Hepatocyte (in vitro differentiated cells): ENCODE measurements around the gene JAG1. TPM values are rescaled to one million over a fixed set of nuclear protein-coding genes. Genes with fewer than 3 reads are reported as not detected.

Source experiments
- DNase-seq: peaks from one replicate; pipeline ENCODE4 v3.0.0-alpha.2; 2016; ENCODE audit warnings: low spot score
- H2AFZ ChIP-seq: fragments of 200-600 bp; sonication (generic); 2 replicates; pipeline ENCODE4 v1.6.0; 2016; ENCODE audit warnings: antibody characterized with exemption, mild to moderate bottlenecking
- H3K27ac ChIP-seq: fragments of 200-600 bp; sonication (generic); 2 replicates; pipeline ENCODE4 v1.5.1; 2016; ENCODE audit warnings: mild to moderate bottlenecking
- H3K27me3 ChIP-seq: fragments of 200-600 bp; sonication (generic); 2 replicates; pipeline ENCODE4 v1.6.1; 2016
- H3K36me3 ChIP-seq: fragments of 200-600 bp; sonication (generic); replicated peaks from 2 replicates; pipeline ENCODE4 v1.5.1; 2016; ENCODE audit warnings: low read depth; ENCODE audit not compliant: insufficient read depth
- H3K4me1 ChIP-seq: fragments of 200-600 bp; sonication (generic); 2 replicates; pipeline ENCODE4 v1.5.1; 2016; ENCODE audit warnings: mild to moderate bottlenecking, moderate library complexity; ENCODE audit not compliant: insufficient read depth
- H3K4me2 ChIP-seq: fragments of 200-600 bp; sonication (generic); 2 replicates; pipeline ENCODE4 v1.6.0; 2016
- H3K4me3 ChIP-seq: fragments of 200-600 bp; sonication (generic); 2 replicates; pipeline ENCODE4 v1.5.1; 2016; ENCODE audit warnings: mild to moderate bottlenecking
- H3K79me2 ChIP-seq: fragments of 200-600 bp; sonication (generic); 2 replicates; pipeline ENCODE4 v1.6.0; 2017; ENCODE audit warnings: mild to moderate bottlenecking
- H3K9me2 ChIP-seq: fragments of 200-600 bp; sonication (generic); replicated peaks from 2 replicates; pipeline ENCODE4 v1.6.0; 2017; ENCODE audit warnings: mild to moderate bottlenecking; ENCODE audit not compliant: insufficient read depth
- H3K9me3 ChIP-seq: fragments of 200-600 bp; sonication (generic); 2 replicates; pipeline ENCODE4 v1.5.1; 2016; ENCODE audit warnings: low read depth, mild to moderate bottlenecking
- H4K20me1 ChIP-seq: fragments of 200-600 bp; sonication (generic); 2 replicates; pipeline ENCODE4 v1.6.0; 2016; ENCODE audit warnings: mild to moderate bottlenecking; ENCODE audit not compliant: insufficient read depth, poor library complexity, severe bottlenecking
- CTCF ChIP-seq: fragments of 200-600 bp; sonication (generic); IDR thresholded peaks from 2 replicates; pipeline ENCODE4 v1.5.1; 2016; ENCODE audit warnings: antibody characterized with exemption, mild to moderate bottlenecking; ENCODE audit not compliant: poor library complexity
- EZH2 ChIP-seq: fragments of 200-600 bp; sonication (generic); IDR thresholded peaks from 2 replicates; pipeline ENCODE4 v1.6.1; 2016; ENCODE audit warnings: antibody characterized with exemption, mild to moderate bottlenecking, borderline replicate concordance
- EZH2phosphoT487 ChIP-seq: fragments of 200-600 bp; sonication (generic); IDR thresholded peaks from one replicate; pipeline ENCODE4 v1.6.1; 2018; ENCODE audit warnings: antibody characterized with exemption, mild to moderate bottlenecking, low read depth, moderate library complexity; ENCODE audit not compliant: unreplicated experiment, severe bottlenecking
- WGBS: methylation state at CpG from one replicate; pipeline ENCODE4 v1.1.6; 2016; ENCODE audit warnings: low lambda C conversion rate; ENCODE audit errors: missing lambda C conversion rate; 5-methylcytosine and 5-hydroxymethylcytosine counted together
- polyA plus RNA-seq: library from polyadenylated mRNA; unstranded; fragments of >200 nt; fragmentation: Nextera tagmentation; extraction: Ambion mirVana; gene quantifications from 2 replicates; pipeline ENCODE4 v1.2.1, GENCODE V29; 2016
- total RNA-seq: library from RNA; depleted of rRNA; stranded (reverse); fragments of >200 nt; gene quantifications from 2 replicates; pipeline ENCODE4 v1.2.3, GENCODE V29; 2014

Gene JAG1
- total and polyA plus RNA-seq, 2 experiments from 2014 or later, result 21.0 to 51.5 TPM

DNA sequence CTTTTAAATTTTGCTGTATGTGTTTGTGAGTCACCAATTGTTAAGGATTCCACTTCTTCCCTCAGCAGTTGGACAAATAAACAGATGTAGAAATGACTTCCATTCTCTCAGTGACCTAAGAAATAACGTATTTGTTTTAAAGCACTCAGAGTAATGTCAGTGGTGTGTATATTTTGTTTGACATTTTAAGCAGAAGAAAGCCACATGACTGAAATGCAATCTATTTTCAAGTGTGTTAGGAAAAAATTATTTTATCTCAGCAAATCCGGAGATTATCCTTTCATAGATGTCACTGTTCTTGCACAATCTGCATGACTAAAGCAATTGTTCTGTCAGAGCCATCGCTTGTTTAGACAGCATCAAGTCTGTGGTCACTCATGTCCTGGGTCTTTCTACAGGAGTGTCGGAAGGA lies 77.1 kb downstream of the JAG1 start:
- Histone ChIP-seq H3K4me3 (no peak overlapping the region), H3K9me3 (no peaks in the 10 kb centered on the region), H3K4me1 (no peaks in the 10 kb centered on the region), H3K79me2 (no peaks in the 10 kb centered on the region), H2AFZ (no peak overlapping the region), H3K4me2 (no peak overlapping the region), H3K9me2 (no peaks in the 10 kb centered on the region), H4K20me1 (no peaks in the 10 kb centered on the region), H3K36me3 (no peaks in the 10 kb centered on the region), H3K27ac (no peak overlapping the region), H3K27me3 (no peaks in the 10 kb centered on the region)
- no peak for DNase-seq
- 68% methylated on average over 4 of the region's 4 CpGs for WGBS
- TF ChIP-seq EZH2 (no peak), CTCF (no peak), EZH2phosphoT487 (no peak)

GRCh38 chr20:10595985-10596384 lies 77.8 kb downstream of the JAG1 start:
- Histone ChIP-seq H2AFZ (no peak overlapping the region), H3K9me3 (no peaks in the 10 kb centered on the region), H3K4me2 (no peak overlapping the region), H3K27me3 (no peaks in the 10 kb centered on the region), H3K4me3 (no peak overlapping the region), H3K79me2 (no peaks in the 10 kb centered on the region), H4K20me1 (no peaks in the 10 kb centered on the region), H3K36me3 (no peaks in the 10 kb centered on the region), H3K27ac (no peak overlapping the region), H3K4me1 (no peaks in the 10 kb centered on the region), H3K9me2 (no peaks in the 10 kb centered on the region)
- no peak for TF ChIP-seq EZH2
- no peak for DNase-seq
- 90% methylated on average over 3 of the region's 3 CpGs for WGBS

DNA sequence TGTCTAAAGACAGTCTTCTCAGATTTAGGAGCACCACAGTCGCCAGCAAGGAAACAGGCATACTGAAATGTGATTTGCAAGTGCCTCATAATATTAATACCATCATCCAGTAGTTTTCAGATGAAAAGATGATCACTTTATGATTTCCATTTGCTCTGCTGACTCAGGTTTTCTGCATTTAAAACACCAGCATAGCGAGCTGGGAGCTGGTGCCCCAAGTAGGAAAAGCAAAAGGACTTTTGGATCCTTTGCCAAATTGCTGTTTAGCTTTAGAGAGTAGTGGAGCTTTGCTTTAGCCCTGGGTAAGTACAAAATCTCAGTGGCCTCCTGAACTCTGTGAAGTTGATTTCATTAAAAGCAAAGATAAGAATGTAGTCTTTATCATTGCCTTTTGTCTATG lies 78.5 kb downstream of the JAG1 start:
- DNase-seq, result no peak
- WGBS, result 78% methylated on average over 2 of the region's 2 CpGs
- no peaks in the 10 kb centered on the region for H3K9me2 ChIP-seq
- no peaks in the 10 kb centered on the region for H3K4me1 ChIP-seq
- H3K4me2 ChIP-seq, result no peak overlapping the region
- H3K4me3 ChIP-seq, result no peak overlapping the region
- no peak for TF ChIP-seq CTCF
- no peaks in the 10 kb centered on the region for H3K27me3 ChIP-seq
- H3K9me3 ChIP-seq, result no peaks in the 10 kb centered on the region
- no peak overlapping the region for H2AFZ ChIP-seq
- no peaks in the 10 kb centered on the region for H4K20me1 ChIP-seq
- no peaks in the 10 kb centered on the region for H3K36me3 ChIP-seq
- no peaks in the 10 kb centered on the region for H3K79me2 ChIP-seq
- no peak overlapping the region for H3K27ac ChIP-seq

DNA sequence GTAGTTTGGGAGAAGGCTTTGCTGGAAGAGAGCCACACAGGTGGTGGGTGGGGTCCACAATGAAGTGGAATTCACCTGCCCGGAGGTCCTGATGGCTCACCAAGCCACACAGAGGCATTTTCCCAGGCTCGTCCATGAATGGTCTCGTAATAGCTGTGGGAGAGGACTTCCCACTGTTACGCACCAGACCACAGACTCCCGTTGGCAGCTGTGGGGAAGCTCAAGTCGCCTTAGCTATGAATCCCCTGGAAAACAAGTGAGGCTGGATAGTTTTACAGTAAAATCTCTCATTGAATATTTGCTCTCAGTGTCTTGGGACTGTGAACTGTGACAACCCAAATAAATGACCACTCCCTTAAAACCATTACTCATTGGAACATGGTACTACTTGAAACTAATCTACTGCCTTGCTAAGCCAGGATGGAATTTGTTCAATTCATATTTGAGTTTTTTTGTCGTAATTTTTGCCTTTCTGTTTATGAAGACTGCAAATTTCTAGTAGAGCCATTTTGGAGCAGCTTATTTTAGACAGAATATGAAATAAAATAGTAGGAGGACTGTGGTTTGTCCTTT lies 79.4 kb downstream of the JAG1 start:
- no peaks in the 10 kb centered on the region for H3K36me3 ChIP-seq
- H3K79me2 ChIP-seq, result no peaks in the 10 kb centered on the region
- H3K9me3 ChIP-seq, result no peaks in the 10 kb centered on the region
- H3K27ac ChIP-seq, result no peak overlapping the region
- no peaks in the 10 kb centered on the region for H3K27me3 ChIP-seq
- 86% methylated on average over 7 of the region's 7 CpGs for WGBS
- no peak overlapping the region for H3K4me2 ChIP-seq
- no peaks in the 10 kb centered on the region for H3K9me2 ChIP-seq
- no peaks in the 10 kb centered on the region for H4K20me1 ChIP-seq
- H2AFZ ChIP-seq, result no peak overlapping the region
- DNase-seq, result no peak
- H3K4me3 ChIP-seq, result no peak overlapping the region
- no peak for TF ChIP-seq EZH2phosphoT487
- TF ChIP-seq EZH2, result no peak
- no peak for TF ChIP-seq CTCF
- no peaks in the 10 kb centered on the region for H3K4me1 ChIP-seq
